ENCODE measurements around the gene SIGLEC5.

- no peak for TF ChIP-seq CTCF (IDR thresholded peaks at IDR 0.05; ENCODE audit: insufficient read depth, low read length, poor library complexity, severe bottlenecking)
- TF ChIP-seq EZH2phosphoT487 (conservative IDR thresholded peaks at IDR 0.05; ENCODE audit: low read length): no peak
Measured at GRCh38 chr19:51564791-51565190, 65.4 kb downstream of the SIGLEC5 start.
